Prostate gland (tissue), 2 donors: ENCODE results near the gene CARD14.

Source experiments
- POLR2A ChIP-seq: fragments of 450-650 bp; IDR thresholded peaks from one replicate; pipeline ENCODE4 v1.6.1; 2016; ENCODE audit warnings: antibody characterized with exemption, mild to moderate bottlenecking
- POLR2AphosphoS5 ChIP-seq: sonication (generic); formaldehyde crosslinking; IDR thresholded peaks from one replicate; pipeline ENCODE4 v1.6.1; 2017; ENCODE audit warnings: antibody characterized with exemption
- TF ChIP-seq, protein P1 (sequence below), 4 experiments: fragments of 200-600 bp in 2 of 4; fragments of 450-650 bp in 2 of 4; sonication (generic) in 2 of 4; IDR thresholded peaks; 1 replicate in 3 of 4; 2 replicates in 1 of 4; pipeline ENCODE4 v1.5.1; 2016 to 2019; ENCODE audit warnings: antibody characterized with exemption in 4 of 4, mild to moderate bottlenecking in 2 of 4, moderate library complexity in 2 of 4

DNA sequence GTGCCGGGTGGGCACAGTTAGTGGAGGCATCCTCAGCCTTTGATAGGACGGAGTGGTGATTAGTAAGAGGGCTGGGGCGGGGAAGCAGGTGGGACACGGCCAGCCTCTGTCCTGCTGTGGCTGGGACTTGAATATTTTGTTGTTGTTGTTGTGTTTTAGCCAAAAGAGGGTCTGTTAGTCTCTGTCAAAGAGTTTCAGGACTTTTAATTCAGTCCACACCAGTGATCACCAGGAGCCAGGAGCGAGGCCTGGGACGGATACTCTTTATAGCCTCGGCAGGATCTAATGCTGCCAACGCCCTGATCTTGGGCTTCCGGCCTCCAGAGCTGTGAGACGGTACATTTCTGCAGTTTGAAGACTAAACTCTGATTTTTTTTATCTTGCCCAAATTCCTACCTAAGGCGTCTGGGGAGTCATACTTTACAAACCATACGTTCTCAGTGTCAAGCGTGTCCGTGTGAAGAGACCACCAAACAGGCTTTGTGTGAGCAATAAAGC lies 87.9 kb downstream of the CARD14 start:
- TF ChIP-seq, protein P1, sequence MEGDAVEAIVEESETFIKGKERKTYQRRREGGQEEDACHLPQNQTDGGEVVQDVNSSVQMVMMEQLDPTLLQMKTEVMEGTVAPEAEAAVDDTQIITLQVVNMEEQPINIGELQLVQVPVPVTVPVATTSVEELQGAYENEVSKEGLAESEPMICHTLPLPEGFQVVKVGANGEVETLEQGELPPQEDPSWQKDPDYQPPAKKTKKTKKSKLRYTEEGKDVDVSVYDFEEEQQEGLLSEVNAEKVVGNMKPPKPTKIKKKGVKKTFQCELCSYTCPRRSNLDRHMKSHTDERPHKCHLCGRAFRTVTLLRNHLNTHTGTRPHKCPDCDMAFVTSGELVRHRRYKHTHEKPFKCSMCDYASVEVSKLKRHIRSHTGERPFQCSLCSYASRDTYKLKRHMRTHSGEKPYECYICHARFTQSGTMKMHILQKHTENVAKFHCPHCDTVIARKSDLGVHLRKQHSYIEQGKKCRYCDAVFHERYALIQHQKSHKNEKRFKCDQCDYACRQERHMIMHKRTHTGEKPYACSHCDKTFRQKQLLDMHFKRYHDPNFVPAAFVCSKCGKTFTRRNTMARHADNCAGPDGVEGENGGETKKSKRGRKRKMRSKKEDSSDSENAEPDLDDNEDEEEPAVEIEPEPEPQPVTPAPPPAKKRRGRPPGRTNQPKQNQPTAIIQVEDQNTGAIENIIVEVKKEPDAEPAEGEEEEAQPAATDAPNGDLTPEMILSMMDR (IDR thresholded peaks at IDR 0.05): no peak
- TF ChIP-seq POLR2AphosphoS5 (no peak), POLR2A (no peak)
